Large intestine (tissue), 3 donors: ENCODE measurements around the gene ANKRD24. TPM values are rescaled to one million over a fixed set of nuclear protein-coding genes. Genes with fewer than 3 reads are reported as not detected.
"Not testable (repeated sequence)": the region's sequence is repeated elsewhere in the genome, so short reads cannot be mapped to it uniquely, and the experiment has no call there.

Experiments
- DNase-seq, 2 donors: peaks; one replicate each; pipeline versions ENCODE4 v3.0.0 to v3.0.0-alpha.2; 2013
- H3K27ac ChIP-seq: one replicate; pipeline ENCODE4 v1.5.1; 2013; ENCODE audit warnings: low read length
- H3K27me3 ChIP-seq: 2 replicates; pipeline ENCODE4 v1.6.1; 2013; ENCODE audit warnings: low read length; ENCODE audit not compliant: control insufficient read depth, insufficient read depth
- H3K36me3 ChIP-seq: 2 replicates; pipeline ENCODE4 v1.6.1; 2013; ENCODE audit warnings: low read length; ENCODE audit not compliant: control insufficient read depth, insufficient read depth
- H3K4me1 ChIP-seq: one replicate; pipeline ENCODE4 v1.6.1; 2013; ENCODE audit warnings: low read length; ENCODE audit not compliant: control insufficient read depth, insufficient read depth
- H3K4me3 ChIP-seq: one replicate; pipeline ENCODE4 v1.5.1; 2013; ENCODE audit warnings: low read length
- H3K9me3 ChIP-seq: one replicate; pipeline ENCODE4 v1.6.1; 2013; ENCODE audit warnings: mild to moderate bottlenecking, low read depth, low read length, moderate library complexity; ENCODE audit not compliant: control insufficient read depth
- WGBS: methylation state at CpG from one replicate; pipeline ENCODE4 v1.1.5; 2013; ENCODE audit warnings: low lambda C conversion rate; ENCODE audit not compliant: insufficient coverage; 5-methylcytosine and 5-hydroxymethylcytosine counted together
- polyA plus RNA-seq: library from polyadenylated mRNA; unstranded; fragments of 120-200 nt; gene quantifications from one replicate; pipeline ENCODE4 v1.2.1, GENCODE V29; 2013

The ANKRD24 gene
- polyA plus RNA-seq, 1 donor = 2.8 TPM

- H3K36me3 ChIP-seq = no peaks in the 10 kb centered on the region
- H3K4me3 ChIP-seq = no peak within 1 kb of the TSS
- H3K27me3 ChIP-seq = peaks cover 5% of the 10 kb centered on the region
- no peak within 1 kb of the TSS for H3K27ac ChIP-seq
- no peaks in the 10 kb centered on the region for H3K9me3 ChIP-seq
- no CpG with 5 or more reads among the region's 19 CpGs for WGBS
- peak; percentile 63 to 73 for DNase-seq
- peaks cover 10% of the 10 kb centered on the region for H3K4me1 ChIP-seq
Measured at GRCh38 chr19:4229179-4229931, 46.9 kb downstream of the ANKRD24 start, which contains the start of gene EBI3. EBI3 (plus strand) TSS chr19:4229523; CDS start chr19:4229551, 28 bp downstream.

DNA sequence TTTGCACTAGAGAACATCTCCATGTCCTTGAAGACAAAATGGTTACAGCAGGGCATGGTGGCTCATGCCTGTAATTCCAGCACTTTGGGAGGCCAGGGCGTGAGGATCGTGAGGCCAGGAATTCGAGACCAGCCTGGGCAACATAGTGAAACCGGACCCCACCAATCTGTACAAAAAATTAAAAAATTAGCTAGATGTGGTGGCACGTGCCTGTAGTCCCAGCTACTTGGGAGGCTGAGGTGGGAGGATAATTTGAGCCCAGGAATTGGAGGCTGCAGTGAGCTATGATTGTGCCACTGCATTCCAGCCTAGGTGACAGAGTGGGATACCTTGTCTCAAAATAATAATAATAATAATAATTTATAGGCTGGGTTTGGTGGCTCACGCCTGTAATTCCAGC, 47.7 kb downstream of the ANKRD24 start:
- not testable (repeated sequence) for H3K4me1 ChIP-seq, H3K9me3 ChIP-seq, H3K27ac ChIP-seq, H3K36me3 ChIP-seq, H3K27me3 ChIP-seq, DNase-seq, H3K4me3 ChIP-seq
- 100% methylated on average over 4 of the region's 6 CpGs for WGBS

DNA sequence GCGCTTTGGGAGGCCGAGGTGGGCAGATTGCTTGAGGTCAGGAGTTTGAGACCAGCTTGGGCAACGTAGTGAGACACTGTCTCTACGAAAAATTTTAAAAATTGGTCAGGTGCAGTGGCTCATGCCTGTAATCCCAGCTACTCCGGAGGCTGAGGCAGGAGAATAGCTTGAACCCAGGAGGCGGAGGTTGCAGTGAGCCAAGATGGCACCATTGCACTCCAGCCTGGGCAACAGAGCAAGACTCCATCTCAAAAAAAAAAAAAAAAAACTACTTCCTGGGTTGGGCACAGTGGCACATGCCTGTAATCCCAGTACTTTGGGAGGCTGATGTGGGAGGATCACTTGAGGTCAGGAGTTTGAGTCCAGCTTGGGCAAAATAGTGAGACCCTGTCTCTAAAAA, 49.0 kb downstream of the ANKRD24 start:
- H3K36me3 ChIP-seq, DNase-seq, H3K9me3 ChIP-seq, H3K4me1 ChIP-seq, H3K27ac ChIP-seq, H3K27me3 ChIP-seq, H3K4me3 ChIP-seq: not testable (repeated sequence)
- no CpG with 5 or more reads among the region's 6 CpGs for WGBS

DNA sequence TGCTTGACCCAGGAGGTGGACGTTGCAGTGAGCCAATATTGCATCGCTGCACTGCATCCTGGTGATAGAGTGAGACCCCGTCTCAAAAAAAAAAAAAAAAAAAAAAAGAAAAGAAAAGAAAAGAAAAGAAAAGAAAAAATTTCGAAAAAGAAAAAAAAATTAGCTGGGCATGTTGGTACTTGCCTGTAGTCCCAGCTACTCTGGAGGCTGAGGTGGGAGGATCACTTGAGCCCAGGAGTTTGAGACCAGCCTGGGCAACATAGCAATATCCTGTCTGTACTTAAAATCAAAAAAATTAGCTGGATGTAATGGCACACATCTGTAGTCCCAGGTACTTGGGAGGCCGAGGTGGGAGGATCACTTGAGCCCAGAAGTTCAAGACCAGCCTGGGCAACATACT, 49.6 kb downstream of the ANKRD24 start:
- not testable (repeated sequence) for H3K4me1 ChIP-seq, H3K27ac ChIP-seq, H3K36me3 ChIP-seq, DNase-seq, H3K4me3 ChIP-seq, H3K9me3 ChIP-seq
- WGBS = 100% methylated on average over 2 of the region's 5 CpGs
- H3K27me3 ChIP-seq = peaks cover 10% of the 10 kb centered on the region

GRCh38 chr19:4232614-4233281, 50.3 kb downstream of the ANKRD24 start:
- H3K27me3 ChIP-seq = peaks cover 9% of the 10 kb centered on the region
- H3K4me1 ChIP-seq = peaks cover 10% of the 10 kb centered on the region
- H3K27ac ChIP-seq = no peak overlapping the region
- H3K9me3 ChIP-seq = no peaks in the 10 kb centered on the region
- H3K36me3 ChIP-seq = no peaks in the 10 kb centered on the region
- no CpG with 5 or more reads among the region's 21 CpGs for WGBS
- no peak overlapping the region for H3K4me3 ChIP-seq
- DNase-seq = no peak

GRCh38 chr19:4233282-4233853, 50.9 kb downstream of the ANKRD24 start:
- H3K4me3 ChIP-seq = no peak overlapping the region
- WGBS = no CpG with 5 or more reads among the region's 11 CpGs
- H3K27me3 ChIP-seq = peaks cover 9% of the 10 kb centered on the region
- H3K27ac ChIP-seq = no peak overlapping the region
- no peaks in the 10 kb centered on the region for H3K9me3 ChIP-seq
- peaks cover 10% of the 10 kb centered on the region for H3K4me1 ChIP-seq
- no peak for DNase-seq
- no peaks in the 10 kb centered on the region for H3K36me3 ChIP-seq

DNA sequence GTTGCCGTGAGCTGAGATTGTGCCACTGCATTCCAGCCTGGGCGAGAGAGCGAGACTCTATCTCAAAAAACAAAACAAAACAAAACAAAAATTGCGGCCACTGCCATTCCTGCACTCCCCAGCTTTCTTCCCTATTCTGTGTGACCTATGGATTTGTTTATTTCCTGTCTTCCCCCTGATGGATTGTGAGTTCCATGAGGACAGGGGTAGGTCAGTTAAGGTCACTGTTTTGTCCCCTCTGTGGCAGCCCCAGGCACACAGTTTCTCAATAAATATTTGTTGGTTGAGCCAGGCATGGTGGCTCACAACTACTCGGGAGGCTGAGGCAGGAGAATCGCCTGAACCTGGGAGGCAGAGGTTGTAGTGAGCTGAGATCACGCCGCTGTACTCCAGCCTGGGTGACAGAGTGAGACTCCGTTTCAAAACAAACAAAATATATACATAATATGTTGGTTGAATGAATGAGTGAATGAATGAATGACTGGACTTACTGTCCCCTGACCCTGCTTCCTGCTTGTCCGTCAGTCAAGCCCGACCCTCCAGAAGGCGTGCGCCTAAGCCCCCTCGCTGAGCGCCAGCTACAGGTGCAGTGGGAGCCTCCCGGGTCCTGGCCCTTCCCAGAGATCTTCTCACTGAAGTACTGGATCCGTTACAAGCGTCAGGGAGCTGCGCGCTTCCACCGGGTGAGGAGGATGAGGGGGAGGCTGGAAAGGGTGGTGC, 51.8 kb downstream of the ANKRD24 start:
- DNase-seq = no peak
- Histone ChIP-seq H3K4me1 (peaks cover 3% of the 10 kb centered on the region), H3K4me3 (no peak overlapping the region), H3K27me3 (peaks cover 9% of the 10 kb centered on the region), H3K36me3 (no peaks in the 10 kb centered on the region), H3K27ac (no peak overlapping the region), H3K9me3 (no peaks in the 10 kb centered on the region)
- WGBS = no CpG with 5 or more reads among the region's 21 CpGs

- no peaks in the 10 kb centered on the region for H3K9me3 ChIP-seq
- peaks cover 9% of the 10 kb centered on the region for H3K27me3 ChIP-seq
- no CpG with 5 or more reads among the region's 13 CpGs for WGBS
- no peaks in the 10 kb centered on the region for H3K36me3 ChIP-seq
- no peak for DNase-seq
- H3K4me1 ChIP-seq = no peaks in the 10 kb centered on the region
- H3K27ac ChIP-seq = no peak overlapping the region
- no peak overlapping the region for H3K4me3 ChIP-seq
Measured at GRCh38 chr19:4234862-4235201, 52.3 kb downstream of the ANKRD24 start.

DNA sequence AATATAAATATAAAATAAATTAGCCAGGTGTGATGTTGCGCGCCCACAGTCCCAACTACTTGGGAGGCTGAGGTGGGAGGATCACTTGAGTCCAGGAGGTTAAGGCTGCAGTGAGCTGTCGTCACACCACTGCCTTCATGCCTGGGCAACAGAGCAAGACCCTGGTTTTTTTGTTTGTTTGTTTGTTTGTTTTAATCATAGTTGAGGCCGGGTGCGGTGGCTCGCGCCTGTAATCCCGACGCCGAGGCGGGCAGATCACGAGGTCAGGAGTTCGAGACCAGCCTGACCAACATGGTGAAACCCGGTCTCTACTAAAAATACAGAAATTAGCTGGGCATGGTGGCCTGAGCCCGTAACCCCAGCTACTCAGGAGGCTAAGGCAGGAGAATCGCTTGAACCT, 55.0 kb downstream of the ANKRD24 start:
- H3K4me3 ChIP-seq, H3K36me3 ChIP-seq, H3K27me3 ChIP-seq, H3K9me3 ChIP-seq, H3K4me1 ChIP-seq, H3K27ac ChIP-seq, DNase-seq: not testable (repeated sequence)
- WGBS = no CpG with 5 or more reads among the region's 16 CpGs

- 100% methylated on average over 1 of the region's 4 CpGs for WGBS
- H3K27ac ChIP-seq = no peak overlapping the region
- peaks cover 6% of the 10 kb centered on the region for H3K27me3 ChIP-seq
- no peak for DNase-seq
- no peaks in the 10 kb centered on the region for H3K4me1 ChIP-seq
- no peaks in the 10 kb centered on the region for H3K36me3 ChIP-seq
- no peaks in the 10 kb centered on the region for H3K9me3 ChIP-seq
- H3K4me3 ChIP-seq = no peak overlapping the region
Measured at GRCh38 chr19:4238831-4239230, 56.3 kb downstream of the ANKRD24 start.
